Karpas-422 (cell line): Measurements from ENCODE around the gene KLF7. TPM values are rescaled to one million over a fixed set of nuclear protein-coding genes. Genes with fewer than 3 reads are reported as not detected.

Experiments used
- DNase-seq: peaks from one replicate; pipeline ENCODE4 v3.0.0-alpha.2; 2015
- H2AFZ ChIP-seq: fragments of 200-600 bp; sonication (generic); 2 replicates; pipeline ENCODE4 v1.6.1; 2014; ENCODE audit warnings: antibody characterized with exemption, low read length, mixed read lengths
- H3K27ac ChIP-seq: fragments of 200-600 bp; sonication (generic); 2 replicates; pipeline ENCODE4 v1.5.1; 2014; ENCODE audit warnings: mild to moderate bottlenecking, low read length, moderate library complexity
- H3K27me3 ChIP-seq: fragments of 200-600 bp; sonication (generic); 2 replicates; pipeline ENCODE4 v1.6.1; 2014; ENCODE audit warnings: low read length, mixed read lengths
- H3K36me3 ChIP-seq: fragments of 200-600 bp; sonication (generic); 2 replicates; pipeline ENCODE4 v1.6.1; 2014; ENCODE audit warnings: low read length, mixed read lengths; ENCODE audit not compliant: insufficient read depth
- H3K4me1 ChIP-seq: fragments of 200-600 bp; sonication (generic); 2 replicates; pipeline ENCODE4 v1.6.1; 2014; ENCODE audit warnings: mild to moderate bottlenecking, low read length, mixed read lengths
- H3K4me2 ChIP-seq: fragments of 200-600 bp; sonication (generic); 2 replicates; pipeline ENCODE4 v1.6.1; 2014; ENCODE audit warnings: low read length, low read depth, mild to moderate bottlenecking; ENCODE audit not compliant: poor library complexity, severe bottlenecking
- H3K4me3 ChIP-seq: fragments of 200-600 bp; sonication (generic); 2 replicates; pipeline ENCODE4 v1.5.1; 2014; ENCODE audit warnings: mild to moderate bottlenecking, antibody characterized with exemption, low read length, mixed read lengths
- H3K79me2 ChIP-seq: fragments of 200-600 bp; sonication (generic); 2 replicates; pipeline ENCODE4 v1.6.1; 2014; ENCODE audit warnings: mild to moderate bottlenecking, low read length, mixed read lengths
- H3K9ac ChIP-seq: fragments of 200-600 bp; sonication (generic); 2 replicates; pipeline ENCODE4 v1.6.0; 2014; ENCODE audit warnings: low read length
- H3K9me2 ChIP-seq: fragments of 200-600 bp; sonication (generic), shearing (Covaris generic); replicated peaks from 2 replicates; pipeline ENCODE4 v1.6.0; 2014; ENCODE audit warnings: mild to moderate bottlenecking, low read length, moderate library complexity; ENCODE audit not compliant: insufficient read depth
- H3K9me3 ChIP-seq: fragments of 300-700, 200-600 bp; sonication (generic); 2 replicates; pipeline ENCODE4 v1.6.1; 2014; ENCODE audit warnings: low read length, mixed read lengths
- H4K20me1 ChIP-seq: fragments of 200-600 bp; sonication (generic); 2 replicates; pipeline ENCODE4 v1.6.1; 2014; ENCODE audit warnings: mild to moderate bottlenecking, antibody characterized with exemption, low read length, low read depth; ENCODE audit not compliant: insufficient read depth
- total RNA-seq: library from RNA; depleted of rRNA; stranded (reverse); fragments of >200 nt; shearing (Covaris generic); gene quantifications from 2 replicates; pipeline ENCODE4 v1.2.3, GENCODE V29; 2014; ENCODE audit warnings: low replicate concordance

KLF7 gene
- total RNA-seq, 1 experiment from 2014 or later: 8.8 TPM

GRCh38 chr2:207200136-207200535 lies 34.4 kb upstream of the KLF7 start:
- Histone ChIP-seq H3K79me2 (no peaks in the 10 kb centered on the region), H3K9ac (no peak overlapping the region), H3K4me3 (no peak overlapping the region), H3K4me2 (no peak overlapping the region), H3K9me2 (no peaks in the 10 kb centered on the region), H3K4me1 (peaks cover 10% of the 10 kb centered on the region), H2AFZ (no peak overlapping the region), H4K20me1 (no peaks in the 10 kb centered on the region), H3K9me3 (no peaks in the 10 kb centered on the region), H3K36me3 (0 out of 2 replicates have a peak, but pooled peaks cover 3% of the 10 kb centered on the region), H3K27me3 (no peaks in the 10 kb centered on the region), H3K27ac (no peak overlapping the region)
- no peak for DNase-seq

DNA sequence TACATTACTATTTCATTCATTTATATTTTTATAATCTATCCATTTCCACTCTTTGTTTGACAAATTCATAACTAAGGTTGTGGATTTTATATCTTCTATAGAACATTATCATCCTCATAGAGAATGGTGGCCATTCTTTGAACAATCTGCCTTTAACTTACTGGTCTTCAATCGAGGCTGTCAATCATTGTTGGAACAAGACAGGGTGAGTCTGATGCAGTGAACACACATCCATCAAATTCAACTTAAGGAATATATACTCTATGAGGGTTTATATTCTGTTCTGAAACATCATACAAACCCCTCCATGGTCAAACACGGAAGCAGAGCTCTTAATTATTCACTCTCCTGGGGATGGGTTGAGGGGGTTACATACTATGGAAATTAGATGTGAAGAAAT lies 28.3 kb upstream of the KLF7 start:
- Histone ChIP-seq H3K79me2 (no peaks in the 10 kb centered on the region), H3K9ac (no peak overlapping the region), H3K4me1 (peaks cover 6% of the 10 kb centered on the region; the same call in 1 of the 2 replicates), H3K4me3 (no peak overlapping the region), H3K36me3 (0 out of 2 replicates have a peak, but pooled peaks cover 3% of the 10 kb centered on the region), H3K4me2 (no peak overlapping the region), H3K9me3 (no peaks in the 10 kb centered on the region), H3K27me3 (no peaks in the 10 kb centered on the region), H2AFZ (no peak overlapping the region), H3K9me2 (no peaks in the 10 kb centered on the region), H4K20me1 (no peaks in the 10 kb centered on the region), H3K27ac (no peak overlapping the region)
- DNase-seq: no peak

DNA sequence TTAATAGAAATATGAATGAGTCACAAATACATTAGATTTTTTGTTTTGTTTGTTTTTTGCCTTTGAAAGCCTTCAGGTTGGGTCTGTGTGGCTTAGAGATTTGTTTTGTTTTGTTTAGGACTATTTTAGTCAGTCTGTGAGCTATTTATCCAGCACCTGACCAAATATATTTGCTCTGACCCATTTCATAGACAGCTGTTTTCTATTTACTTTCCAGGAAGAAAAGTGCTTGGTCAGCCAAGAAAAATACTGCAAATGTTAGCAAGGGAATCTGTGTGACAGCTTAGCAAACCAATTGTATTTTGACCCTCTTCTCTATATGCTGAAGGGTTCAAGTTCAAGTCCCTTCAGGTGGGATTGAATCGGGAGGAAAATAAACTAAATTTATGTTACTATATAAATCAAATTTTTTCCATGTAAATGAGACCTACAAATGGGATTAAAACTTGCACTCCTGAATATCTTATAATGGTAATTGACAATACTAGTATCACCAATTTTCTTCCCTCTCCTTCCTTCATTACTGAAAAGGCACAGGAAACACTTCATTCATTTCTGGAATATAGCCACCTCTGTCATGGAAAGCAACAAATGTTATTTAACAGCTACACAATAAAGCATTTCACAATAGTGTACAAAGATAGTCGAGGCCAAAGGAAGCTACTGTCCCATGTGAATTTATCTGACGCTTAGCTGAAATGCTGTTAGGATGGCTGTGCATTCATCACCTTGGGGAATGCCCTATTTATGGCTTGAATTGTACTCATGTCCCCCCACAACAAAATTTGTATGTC lies 23.1 kb upstream of the KLF7 start:
- no peak for DNase-seq
- H3K9ac ChIP-seq: no peak overlapping the region
- no peaks in the 10 kb centered on the region for H3K36me3 ChIP-seq
- no peaks in the 10 kb centered on the region for H3K27me3 ChIP-seq
- H3K27ac ChIP-seq: no peak overlapping the region
- H3K4me3 ChIP-seq: no peak overlapping the region
- no peaks in the 10 kb centered on the region for H3K9me2 ChIP-seq
- no peak overlapping the region for H3K4me2 ChIP-seq
- no peak overlapping the region for H2AFZ ChIP-seq
- H3K79me2 ChIP-seq: no peaks in the 10 kb centered on the region
- no peaks in the 10 kb centered on the region for H3K4me1 ChIP-seq
- no peaks in the 10 kb centered on the region for H3K9me3 ChIP-seq
- H4K20me1 ChIP-seq: no peaks in the 10 kb centered on the region

DNA sequence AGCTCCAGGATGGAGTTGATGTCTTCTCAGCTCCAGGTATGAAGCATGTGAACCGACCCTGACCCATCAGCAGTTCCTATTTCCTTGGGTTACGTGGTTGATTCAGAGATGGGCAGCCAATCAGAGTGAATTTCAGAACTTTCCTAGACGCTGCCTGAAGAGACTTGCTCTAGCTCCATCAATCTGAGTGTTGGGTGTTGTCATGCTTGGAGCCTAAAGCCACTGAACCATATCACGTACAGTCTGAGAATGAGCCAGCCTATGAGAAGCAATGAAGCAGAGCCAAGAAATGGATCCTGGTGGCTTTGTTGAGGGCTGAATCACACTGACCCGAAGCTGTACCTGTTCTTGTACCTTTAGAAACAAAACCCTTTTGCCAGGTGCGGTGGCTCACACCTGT lies 19.6 kb upstream of the KLF7 start:
- Histone ChIP-seq H3K79me2 (no peaks in the 10 kb centered on the region), H3K4me2 (no peak overlapping the region), H3K9me2 (no peaks in the 10 kb centered on the region), H3K36me3 (no peaks in the 10 kb centered on the region), H2AFZ (no peak overlapping the region), H3K9ac (no peak overlapping the region), H3K27me3 (no peaks in the 10 kb centered on the region), H3K4me1 (no peaks in the 10 kb centered on the region), H3K4me3 (no peak overlapping the region), H3K27ac (no peak overlapping the region), H4K20me1 (no peaks in the 10 kb centered on the region), H3K9me3 (no peaks in the 10 kb centered on the region)
- DNase-seq: no peak

- Histone ChIP-seq H3K79me2 (no peaks in the 10 kb centered on the region), H3K27ac (no peak overlapping the region), H4K20me1 (no peaks in the 10 kb centered on the region), H3K27me3 (no peaks in the 10 kb centered on the region), H3K4me1 (no peaks in the 10 kb centered on the region), H3K9me3 (no peaks in the 10 kb centered on the region), H2AFZ (no peak overlapping the region), H3K36me3 (no peaks in the 10 kb centered on the region), H3K4me3 (no peak overlapping the region), H3K4me2 (no peak overlapping the region), H3K9ac (no peak overlapping the region), H3K9me2 (no peaks in the 10 kb centered on the region)
- no peak for DNase-seq
Measured at GRCh38 chr2:207184768-207185167, 19.0 kb upstream of the KLF7 start.

GRCh38 chr2:207184348-207184747 lies 18.6 kb upstream of the KLF7 start:
- Histone ChIP-seq H2AFZ (no peak overlapping the region), H3K27me3 (no peaks in the 10 kb centered on the region), H3K4me1 (no peaks in the 10 kb centered on the region), H3K36me3 (no peaks in the 10 kb centered on the region), H3K4me3 (no peak overlapping the region), H3K27ac (no peak overlapping the region), H3K9me2 (no peaks in the 10 kb centered on the region), H3K4me2 (no peak overlapping the region), H3K9me3 (no peaks in the 10 kb centered on the region), H3K9ac (no peak overlapping the region), H3K79me2 (no peaks in the 10 kb centered on the region), H4K20me1 (no peaks in the 10 kb centered on the region)
- no peak for DNase-seq

DNA sequence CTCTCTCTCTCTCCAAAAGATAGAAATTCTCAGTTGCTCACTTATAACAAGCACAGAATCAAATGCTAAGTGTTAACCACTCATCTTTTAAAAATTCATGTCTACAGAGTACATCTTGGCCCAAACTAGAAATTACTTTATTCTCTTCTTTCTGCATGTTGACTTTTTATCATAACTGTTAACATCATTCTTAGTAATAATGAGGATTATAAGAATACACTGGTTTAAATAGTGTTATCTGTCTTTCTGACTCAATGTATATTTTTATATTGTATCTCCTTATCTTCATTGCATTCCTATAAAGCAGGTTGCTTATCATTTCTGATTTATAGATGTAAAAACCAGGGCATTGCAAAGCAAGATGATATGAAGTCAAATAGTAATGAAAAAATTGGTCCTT lies 17.8 kb upstream of the KLF7 start:
- H3K9ac ChIP-seq: no peak overlapping the region
- H3K36me3 ChIP-seq: no peaks in the 10 kb centered on the region
- no peaks in the 10 kb centered on the region for H3K27me3 ChIP-seq
- no peaks in the 10 kb centered on the region for H3K9me3 ChIP-seq
- H3K9me2 ChIP-seq: no peaks in the 10 kb centered on the region
- H3K27ac ChIP-seq: no peak overlapping the region
- no peak for DNase-seq
- no peaks in the 10 kb centered on the region for H3K4me1 ChIP-seq
- H3K4me3 ChIP-seq: no peak overlapping the region
- H4K20me1 ChIP-seq: no peaks in the 10 kb centered on the region
- no peak overlapping the region for H3K4me2 ChIP-seq
- H2AFZ ChIP-seq: no peak overlapping the region
- no peaks in the 10 kb centered on the region for H3K79me2 ChIP-seq

DNA sequence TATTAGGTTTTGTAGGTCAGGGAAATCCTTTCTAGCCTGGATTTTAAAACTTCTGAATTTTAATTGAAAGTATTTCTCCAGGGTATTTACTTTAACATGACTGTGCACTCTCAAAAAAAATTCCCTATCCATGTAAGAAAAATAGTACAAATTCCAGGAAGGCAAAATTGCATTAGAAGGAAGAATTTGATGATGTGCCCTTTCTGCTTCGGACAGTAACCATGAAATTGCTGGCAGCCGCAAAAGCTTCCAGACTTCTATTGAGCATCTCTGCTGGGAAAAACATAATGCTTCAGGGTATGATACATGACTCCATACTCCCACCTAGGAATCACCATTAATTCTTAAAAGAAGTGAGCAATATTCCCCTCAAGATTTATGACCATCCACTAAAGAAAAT lies 17.2 kb upstream of the KLF7 start:
- DNase-seq: no peak
- Histone ChIP-seq H2AFZ (no peak overlapping the region), H3K4me3 (no peak overlapping the region), H3K9me2 (no peaks in the 10 kb centered on the region), H3K36me3 (no peaks in the 10 kb centered on the region), H3K27ac (no peak overlapping the region), H3K9me3 (no peaks in the 10 kb centered on the region), H3K79me2 (no peaks in the 10 kb centered on the region), H3K4me2 (no peak overlapping the region), H3K9ac (no peak overlapping the region), H3K4me1 (no peaks in the 10 kb centered on the region), H4K20me1 (no peaks in the 10 kb centered on the region), H3K27me3 (no peaks in the 10 kb centered on the region)
